ENCODE data around the gene LDB3. TPM values are rescaled to one million over a fixed set of nuclear protein-coding genes. Genes with fewer than 3 reads are reported as not detected.
A peak's percentile ranks its signal among the peaks of the same experiment; 100 is the strongest.

The LDB3 gene
- total and polyA plus RNA-seq, 2 donors (not counting 1 experiment from before 2014, with no cell fraction given), result under 0.01 to 0.20 TPM

GRCh38 chr10:86653379-86653778 is 14.9 kb upstream of the LDB3 start:
- H3K36me3 ChIP-seq (ENCODE audit: control insufficient read depth, insufficient read depth, low read length), result no peaks in the 10 kb centered on the region
- no peak for TF ChIP-seq CTCF (conservative IDR thresholded peaks at IDR 0.05 in 1 of 2, IDR thresholded peaks at IDR 0.05 in 1 of 2; ENCODE audit: low read depth in 1 of 2, low read length in 2 of 2)
- TF ChIP-seq EZH2 (IDR thresholded peaks at IDR 0.05; ENCODE audit: low read length, missing control alignments), result no peak
- H3K27ac ChIP-seq (ENCODE audit: insufficient read depth, low read length), result no peak overlapping the region

DNA sequence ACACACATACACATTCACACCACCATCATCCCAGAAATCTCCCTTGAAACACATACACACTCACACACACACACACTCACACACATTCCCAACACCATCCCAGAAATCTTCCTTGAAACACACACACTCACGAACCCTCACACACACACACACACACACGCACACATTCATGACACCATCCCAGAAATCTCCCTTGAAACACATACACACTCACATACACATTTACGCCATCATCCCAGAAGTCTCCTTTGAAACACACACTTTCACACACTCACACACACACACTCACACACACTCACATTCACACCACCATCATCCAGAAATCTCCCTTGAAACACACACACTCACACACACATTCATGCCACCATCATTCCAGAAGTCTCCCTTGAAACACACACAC is 14.3 kb upstream of the LDB3 start:
- H3K4me1 ChIP-seq (ENCODE audit: control insufficient read depth, extremely low read depth, insufficient read depth, low read length), result no peaks in the 10 kb centered on the region
- DNase-seq (ENCODE audit: low read depth in 2 of 2), result no peak

More at GRCh38 chr10:86653379-86653778, 14.9 kb upstream of the LDB3 start:
- no peak overlapping the region for H3K9ac ChIP-seq (ENCODE audit: insufficient read depth, low read length)
- no peak overlapping the region for H3K4me2 ChIP-seq (ENCODE audit: extremely low read depth, insufficient read depth, low read length)
- H3K9me3 ChIP-seq (ENCODE audit: control insufficient read depth, insufficient read depth, low read depth, low read length), result no peaks in the 10 kb centered on the region
- H3K4me1 ChIP-seq (ENCODE audit: control insufficient read depth, extremely low read depth, insufficient read depth, low read length), result no peaks in the 10 kb centered on the region
- no peak for DNase-seq (ENCODE audit: low read depth in 2 of 2)
- no peaks in the 10 kb centered on the region for H3K79me2 ChIP-seq (ENCODE audit: control insufficient read depth, insufficient read depth, low read length)
- no peak overlapping the region for H3K4me3 ChIP-seq (replicated peaks in 1 of 4; ENCODE audit: control extremely low read depth in 1 of 4, insufficient read depth in 1 of 4, low read depth in 3 of 4, low read length in 4 of 4)
- H2AFZ ChIP-seq (ENCODE audit: low read length), result no peak overlapping the region
- H3K27me3 ChIP-seq (ENCODE audit: control insufficient read depth, insufficient read depth, low read length), result no peaks in the 10 kb centered on the region
- no peaks in the 10 kb centered on the region for H4K20me1 ChIP-seq (ENCODE audit: control insufficient read depth, extremely low read depth, insufficient read depth, low read length)

GRCh38 chr10:86654411-86655172 is 13.7 kb upstream of the LDB3 start, which contains the start of gene OPN4:
TSS of gene OPN4 (plus strand) at chr10:86654547. CDS start at chr10:86654784, 237 bp downstream.
- H3K9me3 ChIP-seq (ENCODE audit: control insufficient read depth, insufficient read depth, low read depth, low read length), result no peaks in the 10 kb centered on the region
- H3K9ac ChIP-seq (ENCODE audit: insufficient read depth, low read length), result no peak within 1 kb of the TSS
- H3K36me3 ChIP-seq (ENCODE audit: control insufficient read depth, insufficient read depth, low read length), result no peaks in the 10 kb centered on the region
- no peak within 1 kb of the TSS for H3K27ac ChIP-seq (ENCODE audit: insufficient read depth, low read length)
- peak in 1 of 2 donors; percentile 87 for DNase-seq (ENCODE audit: low read depth in 2 of 2)
- no peak within 1 kb of the TSS for H3K4me3 ChIP-seq (replicated peaks in 1 of 4; ENCODE audit: control extremely low read depth in 1 of 4, insufficient read depth in 1 of 4, low read depth in 3 of 4, low read length in 4 of 4)
- H2AFZ ChIP-seq (ENCODE audit: low read length), result no peak within 1 kb of the TSS
- no peaks in the 10 kb centered on the region for H4K20me1 ChIP-seq (ENCODE audit: control insufficient read depth, extremely low read depth, insufficient read depth, low read length)
- H3K27me3 ChIP-seq (ENCODE audit: control insufficient read depth, insufficient read depth, low read length), result no peaks in the 10 kb centered on the region
- no peak for TF ChIP-seq CTCF (conservative IDR thresholded peaks at IDR 0.05 in 1 of 2, IDR thresholded peaks at IDR 0.05 in 1 of 2; ENCODE audit: low read depth in 1 of 2, low read length in 2 of 2)
- TF ChIP-seq EZH2 (IDR thresholded peaks at IDR 0.05; ENCODE audit: low read length, missing control alignments), result no peak
- H3K79me2 ChIP-seq (ENCODE audit: control insufficient read depth, insufficient read depth, low read length), result no peaks in the 10 kb centered on the region
- no peak within 1 kb of the TSS for H3K4me2 ChIP-seq (ENCODE audit: extremely low read depth, insufficient read depth, low read length)
- no peaks in the 10 kb centered on the region for H3K4me1 ChIP-seq (ENCODE audit: control insufficient read depth, extremely low read depth, insufficient read depth, low read length)

More for the DNA sequence above, 14.3 kb upstream of the LDB3 start:
- no peak overlapping the region for H2AFZ ChIP-seq (ENCODE audit: low read length)
- H3K4me3 ChIP-seq (replicated peaks in 1 of 4; ENCODE audit: control extremely low read depth in 1 of 4, insufficient read depth in 1 of 4, low read depth in 3 of 4, low read length in 4 of 4), result no peak overlapping the region
- H3K9ac ChIP-seq (ENCODE audit: insufficient read depth, low read length), result no peak overlapping the region
- H3K36me3 ChIP-seq (ENCODE audit: control insufficient read depth, insufficient read depth, low read length), result no peaks in the 10 kb centered on the region
- H3K79me2 ChIP-seq (ENCODE audit: control insufficient read depth, insufficient read depth, low read length), result no peaks in the 10 kb centered on the region
- H3K27ac ChIP-seq (ENCODE audit: insufficient read depth, low read length), result no peak overlapping the region
- no peaks in the 10 kb centered on the region for H3K27me3 ChIP-seq (ENCODE audit: control insufficient read depth, insufficient read depth, low read length)
- no peak for TF ChIP-seq CTCF (conservative IDR thresholded peaks at IDR 0.05 in 1 of 2, IDR thresholded peaks at IDR 0.05 in 1 of 2; ENCODE audit: low read depth in 1 of 2, low read length in 2 of 2)
- TF ChIP-seq EZH2 (IDR thresholded peaks at IDR 0.05; ENCODE audit: low read length, missing control alignments), result no peak
- no peaks in the 10 kb centered on the region for H4K20me1 ChIP-seq (ENCODE audit: control insufficient read depth, extremely low read depth, insufficient read depth, low read length)
- H3K4me2 ChIP-seq (ENCODE audit: extremely low read depth, insufficient read depth, low read length), result no peak overlapping the region
- H3K9me3 ChIP-seq (ENCODE audit: control insufficient read depth, insufficient read depth, low read depth, low read length), result no peaks in the 10 kb centered on the region

All from fibroblast of lung (primary cell).